Activated CD4-positive, CD25-positive, alpha-beta regulatory T cell treated with anti-CD3 and anti-CD28 coated beads, Interleukin-2, amount 50 U/mL, for 72 hours (primary cell): ENCODE data around the gene PYGL.
A peak's percentile ranks its signal among the peaks of the same experiment; 100 is the strongest.
"Not testable (repeated sequence)": the region's sequence is repeated elsewhere in the genome, so short reads cannot be mapped to it uniquely, and the experiment has no call there.

ENCODE experiments used
- DNase-seq: peaks from one replicate; pipeline ENCODE4 v3.0.0; 2021

Gene PYGL

DNA sequence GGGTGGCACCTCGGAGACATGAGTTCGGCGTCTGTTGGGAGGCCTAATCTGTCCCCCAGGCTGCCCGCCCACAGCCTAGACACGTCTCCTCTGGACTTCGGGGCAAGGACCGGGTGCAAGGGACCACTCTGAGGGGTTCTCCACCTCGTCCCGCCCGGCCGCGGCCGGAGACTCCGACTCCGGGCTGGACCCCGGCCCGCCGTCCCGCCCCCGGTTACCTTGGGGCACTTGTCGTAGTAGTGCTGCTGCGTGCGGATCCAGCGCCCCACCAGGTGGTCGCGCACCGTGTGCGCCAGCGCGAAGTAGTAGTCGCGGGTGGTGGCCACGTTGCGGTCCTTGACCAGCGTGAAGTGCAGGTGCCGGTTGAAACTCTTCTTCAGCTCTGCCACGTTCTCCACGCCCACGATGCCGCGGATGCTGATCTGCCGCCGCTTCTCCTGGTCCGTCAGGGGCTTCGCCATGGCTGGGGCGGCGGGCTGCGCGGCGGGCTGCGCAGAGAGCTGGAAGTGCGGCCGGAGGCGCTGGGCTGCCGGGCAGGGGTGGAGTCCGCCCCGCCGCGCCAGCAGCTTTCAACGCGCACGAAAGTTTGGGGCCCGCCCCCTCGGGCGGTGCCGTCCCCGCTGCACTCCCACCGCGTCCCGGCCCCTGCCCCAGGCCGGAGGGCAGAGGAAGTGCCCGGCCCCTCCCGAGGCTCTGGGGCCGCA lies at the start of gene PYGL:
PYGL (minus strand) TSS at position 541 of the 704 bp plus-strand sequence; CDS start at position 461, 80 bp downstream.
- DNase-seq: peak; percentile 34

DNA sequence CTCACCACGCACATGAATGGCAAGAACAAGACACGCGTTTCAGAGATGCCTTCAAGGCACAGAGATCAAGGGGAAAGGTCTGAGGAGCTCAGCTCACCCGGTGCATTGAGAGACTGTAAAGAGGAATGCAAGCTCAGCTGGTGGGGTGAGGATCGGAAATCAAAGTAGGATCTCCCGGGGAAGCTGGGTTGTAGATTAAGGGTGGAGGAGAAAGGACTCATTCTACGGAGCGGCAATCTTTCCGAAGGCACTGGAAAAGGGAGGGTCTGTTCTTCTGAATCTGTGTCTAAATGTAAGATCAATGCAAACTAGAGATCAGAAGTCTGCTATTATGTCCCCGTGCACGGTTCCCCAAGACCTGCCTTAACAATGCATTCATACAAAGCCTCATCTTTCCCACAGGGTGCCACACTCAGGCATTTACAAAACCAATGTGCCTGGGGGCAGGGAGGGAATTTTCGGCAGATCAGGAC lies 41.6 kb upstream of the PYGL start:
- DNase-seq: no peak

DNA sequence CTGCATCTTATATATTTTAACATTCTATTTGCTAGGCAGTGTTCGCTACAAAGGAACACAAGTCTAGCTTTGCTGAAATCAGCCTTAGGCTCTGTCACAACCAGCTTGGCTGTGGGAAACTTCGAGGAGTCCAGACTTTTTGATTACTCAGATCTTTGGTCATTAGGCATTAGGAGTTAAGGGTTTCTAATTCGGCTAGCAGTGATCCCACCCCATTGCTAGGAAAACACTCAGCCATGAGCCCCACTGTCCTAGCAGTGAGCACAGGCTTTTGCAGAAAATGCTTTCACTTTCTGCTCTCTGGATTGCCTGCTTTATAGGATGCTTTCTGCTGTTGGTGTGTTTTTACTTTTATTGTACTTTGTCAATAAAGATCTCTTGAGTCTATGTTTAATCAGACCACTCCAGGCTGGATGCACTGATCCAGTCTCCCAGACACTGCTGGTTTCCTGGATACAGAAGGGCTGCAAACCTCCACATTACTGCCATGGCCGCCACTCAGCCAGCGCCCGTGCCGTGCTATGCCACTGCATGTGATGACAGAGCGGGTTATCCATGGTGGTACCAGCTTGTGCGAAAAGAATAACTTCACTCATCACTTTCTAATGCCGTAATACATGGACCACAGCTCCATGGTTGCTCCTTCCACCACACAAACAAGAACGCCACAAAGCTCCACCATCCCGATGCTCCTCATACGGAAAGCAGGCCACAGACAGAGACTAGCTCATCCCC lies 41.0 kb upstream of the PYGL start:
- no peak for DNase-seq

DNA sequence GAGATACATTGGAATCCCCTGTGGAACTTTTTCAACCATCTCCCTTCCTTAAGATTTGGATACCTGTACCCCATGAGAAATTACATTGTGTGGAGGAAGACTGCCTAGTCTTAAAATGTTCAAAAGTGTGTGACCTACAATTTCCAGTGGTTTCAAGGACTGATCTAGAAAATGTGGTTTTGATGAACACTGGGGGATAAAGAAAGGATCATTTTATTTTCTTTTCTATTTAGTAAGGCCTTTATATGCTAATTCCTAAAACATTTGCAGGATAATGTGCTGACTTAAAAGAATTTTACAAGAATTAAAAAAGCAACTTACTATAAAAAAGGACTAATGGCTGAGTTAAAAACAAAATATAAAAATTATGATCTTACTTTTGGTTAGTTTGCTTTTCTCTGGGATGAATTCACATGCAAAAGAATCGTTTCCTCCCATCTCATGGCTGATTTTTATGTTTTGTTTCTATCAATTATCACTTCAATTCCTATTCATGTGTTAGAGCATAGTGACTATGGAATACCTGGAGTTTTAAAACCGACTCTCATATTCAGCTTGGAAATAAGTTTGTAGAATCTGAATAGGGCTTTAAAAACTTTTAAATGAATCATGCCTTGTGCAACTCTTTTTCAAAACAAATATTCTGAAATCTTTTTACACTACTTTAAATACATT lies 39.9 kb upstream of the PYGL start:
- DNase-seq: no peak

DNA sequence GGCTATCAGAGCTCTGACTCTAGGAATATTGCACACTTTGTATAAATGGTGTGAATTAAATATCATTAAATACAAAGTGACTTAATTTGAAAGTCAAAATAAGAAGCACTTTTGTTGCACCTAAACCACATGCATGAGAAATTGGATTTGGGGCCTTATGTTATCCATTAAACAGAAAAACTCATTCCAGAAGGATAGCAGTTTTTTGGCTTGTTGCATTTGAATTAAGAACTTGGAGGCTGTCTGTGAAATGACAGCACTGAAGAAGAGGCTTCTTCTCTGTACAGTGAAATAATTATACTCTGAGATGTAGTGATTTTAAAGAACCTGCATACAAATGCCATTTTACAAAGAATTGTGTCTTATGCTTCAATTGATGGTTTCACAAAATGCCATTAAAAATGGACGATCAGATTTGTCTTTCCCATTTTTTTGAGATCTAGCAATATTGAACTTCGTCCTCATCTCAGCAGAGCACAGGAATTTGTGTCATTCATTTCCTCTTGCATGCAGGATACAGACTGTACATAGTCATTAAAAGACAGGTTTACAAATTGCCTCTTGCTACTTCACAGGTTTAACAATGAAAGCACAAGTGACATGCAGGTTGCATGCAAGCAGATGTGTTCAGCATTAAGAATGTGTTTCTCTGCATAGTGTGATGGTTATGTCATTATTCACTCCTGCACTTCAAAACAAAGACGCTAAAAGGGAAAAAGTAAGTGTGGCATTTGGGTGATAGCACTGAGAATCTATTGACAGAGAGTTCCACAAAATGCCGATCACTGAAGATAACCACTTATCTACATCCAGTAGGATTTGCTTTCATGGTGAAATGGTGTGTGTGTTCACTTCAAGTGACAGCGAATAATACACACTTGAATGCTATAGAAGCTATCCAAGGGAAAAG lies 35.9 kb upstream of the PYGL start:
- no peak for DNase-seq

DNA sequence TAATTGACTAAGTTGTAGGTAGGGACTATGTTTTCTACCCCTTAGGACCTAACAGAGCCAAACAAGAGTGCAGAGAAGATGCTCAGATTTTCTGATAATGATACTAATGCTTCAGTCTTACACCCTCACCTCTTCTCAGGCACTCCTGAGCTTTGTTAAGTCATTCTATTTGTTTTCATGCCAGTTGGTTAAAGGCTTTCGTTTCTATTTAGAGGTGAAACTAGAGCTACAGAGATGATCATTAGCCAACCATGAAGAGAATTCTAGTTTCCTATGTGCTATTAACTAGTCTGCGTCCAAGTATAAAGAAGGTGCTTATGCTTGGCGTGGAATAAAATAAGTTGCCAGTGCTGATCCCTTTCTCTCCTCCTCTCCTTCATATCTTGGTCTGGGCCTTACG lies 34.6 kb upstream of the PYGL start:
- DNase-seq: no peak

DNA sequence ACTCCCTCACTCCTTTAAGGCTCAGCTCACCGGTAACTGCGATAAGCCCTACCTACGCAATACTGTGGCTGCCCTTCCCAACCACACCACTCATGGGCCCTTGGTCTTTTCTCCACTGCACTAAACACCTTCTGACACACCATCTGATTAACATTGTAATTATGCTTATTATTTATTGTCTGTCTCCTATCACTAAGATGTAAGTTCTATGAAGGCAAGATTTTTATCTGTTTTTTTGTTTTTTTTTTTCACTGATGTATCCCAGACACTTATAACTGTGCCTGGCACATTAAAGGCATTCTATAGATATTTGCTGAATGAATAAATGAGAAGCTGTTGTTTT lies 34.2 kb upstream of the PYGL start:
- no peak for DNase-seq

DNA sequence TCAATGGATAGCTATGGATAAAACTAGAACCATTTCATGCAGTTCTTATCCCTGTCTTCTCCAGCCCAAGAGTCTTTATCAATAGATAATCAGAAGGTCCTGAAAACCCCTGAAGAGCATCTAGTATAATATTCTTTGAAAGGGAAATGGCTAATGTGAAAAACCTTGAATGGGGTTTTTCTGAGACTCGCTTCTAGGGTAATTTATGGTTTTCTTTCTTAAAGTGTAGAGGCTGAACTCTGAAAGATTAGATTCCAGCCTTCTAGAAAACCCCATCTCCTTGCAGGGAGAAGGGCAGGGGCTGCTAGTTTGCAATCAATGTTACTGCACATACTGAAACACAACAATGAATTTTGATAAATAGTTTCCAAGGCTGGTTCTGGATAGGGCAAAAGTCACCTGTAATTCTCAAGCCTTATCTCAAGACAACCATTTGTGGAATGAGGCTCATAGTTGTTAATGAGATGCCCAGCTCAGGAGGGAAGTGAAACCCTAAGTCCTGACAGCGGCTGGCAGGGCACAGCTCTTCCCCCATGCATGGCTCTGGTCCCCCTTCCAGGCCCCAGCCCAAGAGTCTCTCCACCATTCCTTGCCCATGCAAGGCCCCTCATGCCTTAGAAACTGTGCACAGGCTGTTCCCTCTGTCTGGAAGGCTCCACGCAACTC lies 33.7 kb upstream of the PYGL start:
- no peak for DNase-seq

DNA sequence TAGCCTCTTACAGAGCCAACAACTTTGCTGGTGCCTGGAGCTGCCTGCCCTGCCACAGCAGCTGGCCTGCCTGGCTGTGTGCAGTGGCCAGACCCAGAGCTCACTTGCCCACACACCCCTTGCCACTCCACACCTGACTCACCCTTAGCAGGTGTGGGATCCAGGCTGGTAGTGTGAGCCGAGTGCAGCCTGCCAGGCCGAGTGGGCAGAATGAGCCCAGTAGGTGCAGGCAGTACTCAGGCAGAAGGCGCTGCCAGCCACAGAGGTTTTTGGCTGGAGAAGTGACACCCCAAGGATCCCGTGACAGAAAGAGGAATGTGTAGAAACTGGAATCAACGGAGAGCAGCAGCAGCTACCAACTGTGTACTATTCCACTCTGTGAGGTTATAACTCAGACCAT lies 29.8 kb upstream of the PYGL start:
- DNase-seq: no peak

DNA sequence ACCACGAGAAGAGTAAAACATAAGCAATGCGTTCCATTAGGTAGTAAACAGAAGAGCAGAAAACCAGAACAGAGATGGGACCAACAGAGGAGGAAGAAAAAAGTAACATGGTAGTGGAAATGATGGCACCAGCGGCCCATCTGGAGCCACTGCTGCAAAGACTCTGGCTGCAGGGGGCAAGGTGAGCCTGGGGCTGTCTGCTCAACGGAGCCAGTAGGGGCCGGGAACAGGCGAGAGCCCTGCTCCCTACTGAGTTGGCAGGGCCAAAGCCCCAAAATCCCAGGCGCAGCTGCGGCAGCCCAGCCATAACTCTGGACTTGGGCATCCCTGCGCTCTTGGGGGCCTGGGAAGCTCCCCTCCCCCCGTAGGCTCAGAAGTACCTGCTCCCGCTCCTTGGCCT lies 28.5 kb upstream of the PYGL start:
- DNase-seq: no peak

DNA sequence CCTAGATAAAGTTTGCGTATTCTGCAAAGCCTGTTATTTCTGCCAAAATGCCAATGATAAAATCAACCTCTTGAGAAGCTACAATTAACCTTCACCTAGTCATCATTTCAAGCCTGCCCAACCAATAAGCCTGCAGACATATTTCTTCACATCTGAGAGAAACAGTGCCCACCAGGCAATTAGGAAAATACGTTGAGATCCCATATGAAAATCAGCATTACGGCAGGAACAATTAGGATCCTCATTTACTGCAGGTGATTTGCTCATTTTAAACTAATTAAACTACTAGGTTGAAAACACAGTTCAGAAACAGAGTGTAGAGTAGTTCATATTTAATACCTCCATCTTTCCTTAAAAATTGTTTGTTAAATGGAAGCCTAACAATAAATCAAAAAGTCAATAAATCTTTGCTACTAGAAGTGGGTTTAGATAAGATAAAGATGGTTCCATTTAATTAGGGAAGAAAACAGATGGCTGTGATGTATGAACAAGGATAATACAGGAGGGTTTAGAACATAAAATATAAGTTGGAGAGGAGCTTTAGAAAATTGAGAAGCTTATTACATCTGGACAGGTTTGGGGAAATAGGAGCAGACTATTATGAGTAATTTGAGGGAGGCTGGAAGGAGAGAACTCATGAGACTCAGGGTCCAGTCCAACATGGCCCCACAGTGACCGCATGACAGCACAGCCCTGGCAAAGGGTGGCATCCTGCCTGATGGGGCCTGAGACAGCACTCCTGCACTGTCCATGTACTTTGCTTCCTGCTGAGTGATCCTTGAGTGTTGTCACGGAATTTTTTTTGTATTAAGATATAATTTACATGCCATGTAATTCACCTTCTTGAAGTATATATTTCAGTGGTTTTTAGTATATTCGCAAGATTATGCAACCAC lies 26.9 kb upstream of the PYGL start:
- DNase-seq: no peak

DNA sequence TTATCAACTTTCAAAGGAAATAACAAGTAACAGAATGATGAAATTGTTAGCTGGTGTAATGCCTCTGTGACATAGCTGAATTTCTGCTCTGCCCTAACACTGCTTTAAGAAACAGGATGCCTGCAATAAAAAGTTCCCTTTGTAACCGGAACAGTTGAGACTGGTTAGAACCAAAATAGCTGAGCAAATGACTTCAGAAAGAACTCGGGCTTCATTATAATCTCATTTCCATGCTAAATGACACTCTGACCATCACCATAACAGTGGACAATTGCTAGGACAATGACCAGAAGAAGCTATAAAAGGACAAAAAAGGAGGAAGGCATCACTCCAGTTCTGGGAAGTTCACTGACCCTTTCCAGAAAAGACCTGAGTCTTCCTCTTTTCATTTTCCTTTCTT lies 23.5 kb upstream of the PYGL start:
- DNase-seq: no peak

DNA sequence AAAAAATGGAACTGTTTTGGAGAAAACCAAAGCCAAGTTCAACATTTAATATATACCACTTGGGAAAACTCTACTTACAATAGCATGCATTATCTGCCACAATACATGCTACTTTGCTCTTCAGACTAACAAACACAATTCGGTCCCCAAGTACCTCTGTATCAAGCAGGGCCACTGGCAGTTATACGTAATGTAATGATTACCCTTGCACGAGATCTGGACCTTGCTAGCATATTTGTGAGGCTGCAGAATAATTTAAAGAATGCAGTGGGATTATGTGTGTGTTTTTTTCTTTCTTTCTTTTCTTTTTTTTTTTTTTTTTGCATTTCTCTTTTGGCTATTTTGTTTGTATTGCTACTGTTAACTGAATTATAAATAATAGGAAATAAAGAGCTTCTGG lies 22.8 kb upstream of the PYGL start:
- no peak for DNase-seq

DNA sequence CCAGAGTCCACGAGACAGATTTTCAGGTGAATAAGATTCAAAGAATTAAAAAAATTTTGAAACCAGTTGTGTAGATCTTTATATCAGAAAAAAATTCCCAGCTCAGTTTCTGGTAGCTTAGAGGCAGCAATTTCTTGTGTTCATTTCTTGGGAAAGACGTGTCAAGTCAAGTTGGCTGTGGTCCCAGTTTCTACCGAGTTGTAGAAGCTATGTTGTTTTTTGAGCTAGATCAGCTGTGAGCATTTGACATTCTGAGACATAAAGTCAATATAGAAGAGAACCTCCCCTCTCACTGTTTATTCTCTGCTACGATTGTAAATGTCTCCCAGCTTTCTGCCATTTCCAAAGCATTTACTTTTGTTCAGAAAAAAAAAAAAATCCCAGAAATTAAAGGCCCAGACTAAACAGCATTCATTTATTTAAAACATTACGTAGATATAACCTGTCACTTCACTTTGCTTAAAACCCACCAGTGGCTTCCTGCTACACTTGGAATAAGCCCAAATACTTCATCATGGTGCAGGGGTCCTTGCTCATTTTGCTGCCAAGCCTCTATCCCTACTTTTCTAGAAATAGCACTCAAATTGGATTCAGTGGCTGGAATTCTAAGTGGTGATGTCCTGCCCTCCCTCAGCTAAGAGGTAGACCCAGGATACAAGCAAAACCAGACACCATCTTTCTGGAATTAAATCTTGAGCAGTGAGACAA lies 20.6 kb upstream of the PYGL start:
- no peak for DNase-seq

DNA sequence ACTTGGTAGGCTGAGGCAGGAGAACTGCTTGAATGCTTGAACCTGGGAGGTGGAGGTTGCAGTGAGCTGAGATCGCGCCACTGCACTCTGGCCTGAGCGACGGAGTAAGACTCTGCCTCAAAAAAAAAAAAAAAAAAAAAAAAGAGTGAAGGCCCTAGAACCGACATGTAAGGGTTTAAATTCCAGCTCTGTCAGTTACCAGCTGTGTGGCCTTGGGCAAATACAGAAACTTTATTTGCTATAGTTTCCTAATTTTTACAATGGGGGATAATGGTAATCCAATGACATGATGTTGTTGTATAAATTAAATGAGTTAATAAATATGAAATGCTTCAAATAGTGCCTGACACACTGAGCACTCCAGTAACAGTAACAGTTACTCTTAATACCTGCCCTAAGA lies 19.6 kb upstream of the PYGL start:
- DNase-seq: no peak

DNA sequence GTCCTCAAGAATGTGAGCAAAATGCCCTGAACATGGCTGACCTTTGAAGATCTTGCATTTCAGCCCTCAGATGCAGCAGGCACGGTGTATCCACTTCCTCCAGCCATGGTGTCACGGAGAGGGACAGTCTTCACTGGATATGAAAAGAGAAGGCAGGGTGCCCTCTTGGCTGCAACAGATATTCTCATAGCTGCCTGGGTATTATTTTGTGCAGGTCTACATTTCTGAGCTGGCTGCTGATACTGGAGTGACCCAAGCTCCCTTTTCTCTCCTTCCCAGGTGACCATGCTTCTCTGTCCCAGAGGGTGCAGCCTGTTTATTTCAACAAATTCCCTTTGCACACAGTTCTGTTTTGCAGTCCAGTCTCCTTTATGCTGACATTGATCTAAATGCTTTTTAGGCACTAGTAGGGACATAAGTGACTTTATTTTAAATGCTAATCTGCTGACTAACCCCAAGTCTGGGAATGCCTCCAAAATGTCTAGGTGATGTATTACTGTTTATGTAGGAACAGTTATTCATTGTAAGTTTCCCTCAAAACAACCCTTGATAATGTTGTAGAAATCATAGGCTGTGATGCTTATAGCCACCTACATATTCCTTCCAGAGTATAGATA lies 17.4 kb upstream of the PYGL start:
- DNase-seq: no peak

DNA sequence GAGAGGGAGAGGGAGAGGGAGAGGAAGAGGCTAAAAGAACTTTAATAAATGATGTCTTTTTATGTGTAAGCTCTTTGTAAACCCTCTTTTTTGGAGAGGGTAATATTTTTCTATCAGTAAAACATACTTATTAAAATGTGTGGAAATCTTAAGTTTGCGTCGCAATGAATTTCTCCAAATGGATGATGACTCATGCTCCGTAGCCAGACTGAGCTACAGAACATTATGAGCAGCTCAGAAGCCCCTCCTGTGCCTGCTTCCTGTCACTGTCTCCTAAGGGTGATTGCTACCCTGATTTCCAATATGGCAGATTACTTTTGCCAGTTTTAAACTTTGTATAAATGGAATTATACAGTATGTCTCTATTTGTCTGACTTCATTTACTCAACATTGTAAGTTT lies 13.0 kb upstream of the PYGL start:
- DNase-seq: no peak

DNA sequence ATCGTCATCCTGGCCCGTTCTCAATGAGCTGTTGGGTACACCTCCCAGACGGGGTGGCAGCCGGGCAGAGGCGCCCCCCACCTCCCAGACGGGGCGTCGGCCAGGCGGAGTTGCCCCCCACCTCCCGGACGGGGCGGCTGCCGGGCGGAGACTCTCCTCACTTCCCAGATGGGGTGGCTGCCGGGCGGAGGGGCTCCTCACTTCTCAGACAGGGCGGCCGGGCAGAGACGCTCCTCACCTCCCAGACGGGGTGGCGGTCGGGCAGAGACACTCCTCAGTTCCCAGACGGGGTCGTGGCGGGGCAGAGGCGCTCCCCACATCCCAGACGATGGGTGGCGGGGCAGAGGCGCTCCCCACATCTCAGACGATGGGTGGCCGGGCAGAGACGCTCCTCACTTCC lies 12.1 kb upstream of the PYGL start:
- not testable (repeated sequence) for DNase-seq

DNA sequence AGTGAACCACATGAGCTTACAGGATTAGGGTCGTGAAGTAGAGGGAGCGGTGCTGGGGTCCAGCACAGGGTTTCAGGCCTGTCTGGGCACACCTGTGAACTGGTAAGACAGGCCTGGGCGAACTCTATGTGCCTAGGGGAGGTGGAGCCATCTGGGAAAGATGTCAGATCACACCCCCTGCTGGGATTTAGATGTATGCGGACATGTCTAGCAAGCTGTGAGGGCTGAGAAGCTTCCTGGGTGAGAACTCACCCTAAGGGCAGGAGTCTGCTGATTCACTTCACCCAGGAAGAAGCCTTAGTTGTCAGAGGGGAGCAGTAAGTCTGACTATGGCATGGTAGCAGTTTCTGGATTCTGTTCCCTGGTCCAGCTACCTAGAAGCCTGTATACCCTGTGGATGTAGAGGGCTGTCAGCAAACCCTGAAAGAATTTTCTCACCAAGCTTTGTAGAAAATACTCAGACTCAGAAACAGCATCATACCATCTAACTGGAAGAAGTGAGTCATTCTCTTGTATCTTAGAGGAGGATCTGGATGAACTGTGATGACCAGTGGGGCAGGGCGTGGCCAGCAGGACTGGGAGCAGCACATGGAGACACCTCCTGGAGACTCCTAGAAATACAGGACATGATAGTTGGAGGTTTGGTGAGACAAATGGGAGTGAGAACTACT lies 11.2 kb upstream of the PYGL start:
- DNase-seq: no peak
